Measurements from ENCODE around the gene SBK3. TPM values are rescaled to one million over a fixed set of nuclear protein-coding genes. Genes with fewer than 3 reads are reported as not detected.

SBK3 gene
- polyA plus RNA-seq, 1 of the 3 experiments (the other 2 are of a cell fraction) = 0.03 TPM

- no peaks in the 10 kb centered on the region for H3K9me2 ChIP-seq
- peaks cover 10% of the 10 kb centered on the region for H3F3A ChIP-seq (replicated peaks; ENCODE audit: insufficient read depth)
- ChIA-PET CTCF (interaction anchor here (1.3 kb wide), 1 partner anchor 52 kb away, joined by 3 read pairs; no protein-coding TSS in a partner anchor), POLR2A (no interaction called here)
- no peak overlapping the region for H2AFZ ChIP-seq (ENCODE audit: low read depth)
- H3K27ac ChIP-seq (ENCODE audit: low read depth in 2 of 2, low read length in 1 of 2) = no peak overlapping the region
- H3K4me2 ChIP-seq = no peak overlapping the region
- 91% methylated on average over 9 of the region's 9 CpGs for WGBS (ENCODE audit: low lambda C conversion rate)
- no peaks in the 10 kb centered on the region for H4K20me1 ChIP-seq (ENCODE audit: insufficient read depth)
- TF ChIP-seq CHD2 (IDR thresholded peaks at IDR 0.05; ENCODE audit: low read length, partially characterized antibody) = no peak
- peaks cover 0 to 9% of the 10 kb centered on the region in 2 experiments; a peak in 3 of 4 replicates for H3K4me1 ChIP-seq (ENCODE audit: control insufficient read depth in 1 of 2, insufficient read depth in 2 of 2, low read depth in 1 of 2, low read length in 1 of 2)
- no peak overlapping the region for H3K4me3 ChIP-seq (ENCODE audit: low read depth in 2 of 2, low read length in 1 of 2)
- no peak for DNase-seq
- no peaks in the 10 kb centered on the region for H3K79me2 ChIP-seq (ENCODE audit: insufficient read depth)
- H3K9ac ChIP-seq = no peak overlapping the region
- H3K36me3 ChIP-seq (replicated peaks in 1 of 2; ENCODE audit: control insufficient read depth in 1 of 2, insufficient read depth in 2 of 2, low read length in 1 of 2) = no peaks in the 10 kb centered on the region
- no peaks in the 10 kb centered on the region for H3K27me3 ChIP-seq (ENCODE audit: insufficient read depth)
- H3K9me3 ChIP-seq = no peaks in the 10 kb centered on the region
These were observed 9.0 kb upstream of the SBK3 start for GRCh38 chr19:55554302-55554701.

- H3K4me1 ChIP-seq (ENCODE audit: control insufficient read depth in 1 of 2, insufficient read depth in 2 of 2, low read depth in 1 of 2, low read length in 1 of 2) = peaks cover 0 to 12% of the 10 kb centered on the region in 2 experiments; a peak in 3 of 4 replicates
- no peak for DNase-seq
- H4K20me1 ChIP-seq (ENCODE audit: insufficient read depth) = no peaks in the 10 kb centered on the region
- no peaks in the 10 kb centered on the region for H3K79me2 ChIP-seq (ENCODE audit: insufficient read depth)
- H3K9ac ChIP-seq = no peak overlapping the region
- peaks cover 15% of the 10 kb centered on the region for H3F3A ChIP-seq (replicated peaks; ENCODE audit: insufficient read depth)
- no peak overlapping the region for H2AFZ ChIP-seq (ENCODE audit: low read depth)
- POLR2A ChIA-PET = no interaction called here
- H3K27me3 ChIP-seq (ENCODE audit: insufficient read depth) = no peaks in the 10 kb centered on the region
- H3K9me3 ChIP-seq = no peaks in the 10 kb centered on the region
- H3K27ac ChIP-seq (ENCODE audit: low read depth in 2 of 2, low read length in 1 of 2) = no peak overlapping the region
- no peak overlapping the region for H3K4me2 ChIP-seq
- H3K36me3 ChIP-seq (replicated peaks in 1 of 2; ENCODE audit: control insufficient read depth in 1 of 2, insufficient read depth in 2 of 2, low read length in 1 of 2) = no peaks in the 10 kb centered on the region
- no peaks in the 10 kb centered on the region for H3K9me2 ChIP-seq
- H3K4me3 ChIP-seq (ENCODE audit: low read depth in 2 of 2, low read length in 1 of 2) = no peak overlapping the region
- CTCF ChIA-PET = interaction anchor here (1.3 kb wide), 1 partner anchor 53 kb away, joined by 3 read pairs; no protein-coding TSS in a partner anchor
- WGBS (ENCODE audit: low lambda C conversion rate) = 70% methylated on average over 13 of the region's 13 CpGs
- no peak for TF ChIP-seq CHD2 (IDR thresholded peaks at IDR 0.05; ENCODE audit: low read length, partially characterized antibody)
- no peak for TF ChIP-seq CTCF (IDR thresholded peaks at IDR 0.05)
- TF ChIP-seq FOXJ3 (CRISPR knock-in tag; IDR thresholded peaks at IDR 0.05) = no peak
- TF ChIP-seq POLR2AphosphoS5 (IDR thresholded peaks at IDR 0.05; ENCODE audit: low read depth, low read length) = no peak
- no peak for TF ChIP-seq FOSL2 (IDR thresholded peaks at IDR 0.05; ENCODE audit: borderline replicate concordance, low read depth)
- no peak for TF ChIP-seq USF1 (IDR thresholded peaks at IDR 0.05; ENCODE audit: borderline replicate concordance, low read depth)
- no peak for TF ChIP-seq SMC3 (IDR thresholded peaks at IDR 0.05; ENCODE audit: low read depth, low read length)
- no peak for TF ChIP-seq EP300 (IDR thresholded peaks at IDR 0.05; ENCODE audit: borderline replicate concordance in 1 of 2, low read depth in 1 of 2, low read length in 1 of 2)
- no peak for TF ChIP-seq EZH2phosphoT487 (IDR thresholded peaks at IDR 0.05; ENCODE audit: borderline replicate concordance, low read depth)
- TF ChIP-seq MEF2A (IDR thresholded peaks at IDR 0.05; ENCODE audit: borderline replicate concordance, low read depth) = no peak
- no peak for TF ChIP-seq NRF1 (IDR thresholded peaks at IDR 0.05; ENCODE audit: low read depth, low read length)
- TF ChIP-seq RFX5 (IDR thresholded peaks at IDR 0.05; ENCODE audit: low read length) = no peak
- TF ChIP-seq RCOR1 (IDR thresholded peaks at IDR 0.05; ENCODE audit: low read length) = no peak
- TF ChIP-seq, protein P1, sequence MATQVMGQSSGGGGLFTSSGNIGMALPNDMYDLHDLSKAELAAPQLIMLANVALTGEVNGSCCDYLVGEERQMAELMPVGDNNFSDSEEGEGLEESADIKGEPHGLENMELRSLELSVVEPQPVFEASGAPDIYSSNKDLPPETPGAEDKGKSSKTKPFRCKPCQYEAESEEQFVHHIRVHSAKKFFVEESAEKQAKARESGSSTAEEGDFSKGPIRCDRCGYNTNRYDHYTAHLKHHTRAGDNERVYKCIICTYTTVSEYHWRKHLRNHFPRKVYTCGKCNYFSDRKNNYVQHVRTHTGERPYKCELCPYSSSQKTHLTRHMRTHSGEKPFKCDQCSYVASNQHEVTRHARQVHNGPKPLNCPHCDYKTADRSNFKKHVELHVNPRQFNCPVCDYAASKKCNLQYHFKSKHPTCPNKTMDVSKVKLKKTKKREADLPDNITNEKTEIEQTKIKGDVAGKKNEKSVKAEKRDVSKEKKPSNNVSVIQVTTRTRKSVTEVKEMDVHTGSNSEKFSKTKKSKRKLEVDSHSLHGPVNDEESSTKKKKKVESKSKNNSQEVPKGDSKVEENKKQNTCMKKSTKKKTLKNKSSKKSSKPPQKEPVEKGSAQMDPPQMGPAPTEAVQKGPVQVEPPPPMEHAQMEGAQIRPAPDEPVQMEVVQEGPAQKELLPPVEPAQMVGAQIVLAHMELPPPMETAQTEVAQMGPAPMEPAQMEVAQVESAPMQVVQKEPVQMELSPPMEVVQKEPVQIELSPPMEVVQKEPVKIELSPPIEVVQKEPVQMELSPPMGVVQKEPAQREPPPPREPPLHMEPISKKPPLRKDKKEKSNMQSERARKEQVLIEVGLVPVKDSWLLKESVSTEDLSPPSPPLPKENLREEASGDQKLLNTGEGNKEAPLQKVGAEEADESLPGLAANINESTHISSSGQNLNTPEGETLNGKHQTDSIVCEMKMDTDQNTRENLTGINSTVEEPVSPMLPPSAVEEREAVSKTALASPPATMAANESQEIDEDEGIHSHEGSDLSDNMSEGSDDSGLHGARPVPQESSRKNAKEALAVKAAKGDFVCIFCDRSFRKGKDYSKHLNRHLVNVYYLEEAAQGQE (IDR thresholded peaks at IDR 0.05; ENCODE audit: low read depth, low read length) = no peak
- no peak for TF ChIP-seq GATA2 (CRISPR knock-in tag; IDR thresholded peaks at IDR 0.05)
- no peak for TF ChIP-seq GABPA (IDR thresholded peaks at IDR 0.05; ENCODE audit: low read depth)
- no peak for TF ChIP-seq TAF1 (IDR thresholded peaks at IDR 0.05; ENCODE audit: borderline replicate concordance, low read depth, low read length)
- no peak for TF ChIP-seq MAX (IDR thresholded peaks at IDR 0.05; ENCODE audit: low read depth)
- no peak for TF ChIP-seq FOXM1 (IDR thresholded peaks at IDR 0.05; ENCODE audit: low read depth)
These were observed 8.2 kb upstream of the SBK3 start for GRCh38 chr19:55553217-55554182.
